ENCODE data around the gene FIBIN. TPM values are rescaled to one million over a fixed set of nuclear protein-coding genes. Genes with fewer than 3 reads are reported as not detected.
A peak's percentile ranks its signal among the peaks of the same experiment; 100 is the strongest.

Gene FIBIN
- total RNA-seq, 1 experiment from 2014 or later, result not detected

DNA sequence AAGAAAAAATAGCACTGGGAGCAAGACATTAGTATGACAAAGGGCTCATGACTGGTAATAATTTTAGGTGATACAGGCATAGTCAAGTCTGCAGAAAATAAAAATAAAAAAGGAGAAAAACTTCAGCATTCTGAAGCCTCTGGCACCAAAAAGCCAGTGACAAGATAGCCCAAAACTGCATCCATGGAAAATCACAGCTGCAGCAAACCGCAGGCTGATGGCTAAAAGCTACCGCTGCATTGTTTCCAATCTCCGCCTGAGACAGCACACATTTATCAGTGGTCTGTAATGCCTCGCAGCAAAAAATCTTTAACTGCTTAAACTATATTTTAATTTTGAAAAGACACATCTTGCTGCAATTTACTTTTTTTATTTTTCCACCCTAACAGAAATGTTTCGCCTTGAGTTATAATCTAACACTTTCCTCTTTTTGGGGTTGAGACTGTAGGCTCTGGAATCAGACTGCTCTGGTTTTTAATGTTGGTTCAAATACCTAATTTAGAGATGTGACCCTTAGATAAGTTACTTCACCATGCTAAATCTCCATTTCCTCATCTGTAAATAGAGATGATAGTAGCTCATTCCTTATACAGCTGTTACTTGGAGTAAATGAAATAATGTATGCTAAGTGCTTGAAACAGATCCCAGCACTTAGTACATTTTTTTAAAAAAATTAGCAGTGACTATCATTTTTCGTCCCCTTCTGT lies 42.0 kb upstream of the FIBIN start:
- no CpG with 5 or more reads among the region's 6 CpGs for WGBS (ENCODE audit: extremely low coverage, insufficient read length, low lambda C conversion rate)
- Mint-ChIP-seq H3K27ac (peak overlapping the region; percentile 27 to 96 (median 85); a peak in 5 of 7 replicates), H3K4me3 (no peak overlapping the region), H3K9me3 (no peaks in the 10 kb centered on the region), H3K36me3 (ENCODE audit: insufficient read depth in 1 of 3, low read depth in 3 of 3) (no peaks in the 10 kb centered on the region), H3K27me3 (ENCODE audit: low read depth) (no peaks in the 10 kb centered on the region), H3K4me1 (peaks cover 22% of the 10 kb centered on the region in 2 experiments)
- no peak overlapping the region for H2BK20ac ChIP-seq (ENCODE audit: low read depth, low read length, poor library complexity, severe bottlenecking)
- H2AK5ac ChIP-seq (ENCODE audit: insufficient read length, low read length), result no peak overlapping the region
- H3K18ac ChIP-seq (ENCODE audit: insufficient read length, low read depth, low read length), result no peak overlapping the region
- no peak overlapping the region for H2BK5ac ChIP-seq (ENCODE audit: insufficient read length, low read length)
- H4K91ac ChIP-seq (ENCODE audit: insufficient read length, low read depth, low read length), result no peak overlapping the region
- no peaks in the 10 kb centered on the region for H3K27me3 ChIP-seq (ENCODE audit: insufficient read depth, low read length)
- no peak overlapping the region for H3K4ac ChIP-seq (ENCODE audit: low read depth, low read length)
- H3K23me2 ChIP-seq (ENCODE audit: insufficient read length, low read depth, low read length, poor library complexity, severe bottlenecking), result peaks cover 2% of the 10 kb centered on the region
- no peak overlapping the region for H3T11ph ChIP-seq (ENCODE audit: low read length)
- H3K4me2 ChIP-seq (ENCODE audit: insufficient read depth, insufficient read length, low read length), result no peak overlapping the region
- H3K79me2 ChIP-seq (ENCODE audit: insufficient read depth, low read length), result no peaks in the 10 kb centered on the region
- 0 out of 2 replicates have a peak, but pooled peaks cover 4% of the 10 kb centered on the region for H3K4me1 ChIP-seq (ENCODE audit: insufficient read depth, low read length)
- H3K79me1 ChIP-seq (ENCODE audit: insufficient read depth, low read depth, low read length, poor library complexity, severe bottlenecking), result no peaks in the 10 kb centered on the region
- H4K8ac ChIP-seq (replicated peaks; ENCODE audit: insufficient read length, low read depth, low read length), result no peak overlapping the region
- no peak overlapping the region for H3K9ac ChIP-seq (ENCODE audit: extremely low read depth, insufficient read length, low read length)
- TF ChIP-seq, protein P1, sequence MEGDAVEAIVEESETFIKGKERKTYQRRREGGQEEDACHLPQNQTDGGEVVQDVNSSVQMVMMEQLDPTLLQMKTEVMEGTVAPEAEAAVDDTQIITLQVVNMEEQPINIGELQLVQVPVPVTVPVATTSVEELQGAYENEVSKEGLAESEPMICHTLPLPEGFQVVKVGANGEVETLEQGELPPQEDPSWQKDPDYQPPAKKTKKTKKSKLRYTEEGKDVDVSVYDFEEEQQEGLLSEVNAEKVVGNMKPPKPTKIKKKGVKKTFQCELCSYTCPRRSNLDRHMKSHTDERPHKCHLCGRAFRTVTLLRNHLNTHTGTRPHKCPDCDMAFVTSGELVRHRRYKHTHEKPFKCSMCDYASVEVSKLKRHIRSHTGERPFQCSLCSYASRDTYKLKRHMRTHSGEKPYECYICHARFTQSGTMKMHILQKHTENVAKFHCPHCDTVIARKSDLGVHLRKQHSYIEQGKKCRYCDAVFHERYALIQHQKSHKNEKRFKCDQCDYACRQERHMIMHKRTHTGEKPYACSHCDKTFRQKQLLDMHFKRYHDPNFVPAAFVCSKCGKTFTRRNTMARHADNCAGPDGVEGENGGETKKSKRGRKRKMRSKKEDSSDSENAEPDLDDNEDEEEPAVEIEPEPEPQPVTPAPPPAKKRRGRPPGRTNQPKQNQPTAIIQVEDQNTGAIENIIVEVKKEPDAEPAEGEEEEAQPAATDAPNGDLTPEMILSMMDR (conservative IDR thresholded peaks at IDR 0.05), result no peak
- no peak overlapping the region for H2BK15ac ChIP-seq (ENCODE audit: low read depth, low read length)
- H3K23ac ChIP-seq (ENCODE audit: insufficient read length, low read depth, low read length), result no peak overlapping the region
- no peak overlapping the region for H2BK120ac ChIP-seq (ENCODE audit: low read depth, low read length, poor library complexity, severe bottlenecking)
- H4K20me1 ChIP-seq (ENCODE audit: control insufficient read depth, insufficient read depth, insufficient read length), result no peaks in the 10 kb centered on the region
- H3K14ac ChIP-seq (ENCODE audit: insufficient read depth, low read length), result no peak overlapping the region
- no peak overlapping the region for H3K56ac ChIP-seq (ENCODE audit: insufficient read length, low read depth, low read length)
- H4K5ac ChIP-seq (ENCODE audit: insufficient read length, low read depth, low read length), result no peak overlapping the region
- H2AFZ ChIP-seq (ENCODE audit: low read length), result no peak overlapping the region
- no peak overlapping the region for H3K27ac ChIP-seq (ENCODE audit: insufficient read length, low read depth, low read length)
- DNase-seq, result no peak
- no peaks in the 10 kb centered on the region for H3K9me3 ChIP-seq (ENCODE audit: control insufficient read depth, low read depth, low read length)
- no peak overlapping the region for H2BK12ac ChIP-seq (ENCODE audit: insufficient read length, low read depth, low read length)
